ENCODE results near the gene KLHL8. TPM values are rescaled to one million over a fixed set of nuclear protein-coding genes. Genes with fewer than 3 reads are reported as not detected.
"Not testable (repeated sequence)": the region's sequence is repeated elsewhere in the genome, so short reads cannot be mapped to it uniquely, and the experiment has no call there.

KLHL8 gene
- polyA plus RNA-seq, 1 donor = 15.9 TPM

DNA sequence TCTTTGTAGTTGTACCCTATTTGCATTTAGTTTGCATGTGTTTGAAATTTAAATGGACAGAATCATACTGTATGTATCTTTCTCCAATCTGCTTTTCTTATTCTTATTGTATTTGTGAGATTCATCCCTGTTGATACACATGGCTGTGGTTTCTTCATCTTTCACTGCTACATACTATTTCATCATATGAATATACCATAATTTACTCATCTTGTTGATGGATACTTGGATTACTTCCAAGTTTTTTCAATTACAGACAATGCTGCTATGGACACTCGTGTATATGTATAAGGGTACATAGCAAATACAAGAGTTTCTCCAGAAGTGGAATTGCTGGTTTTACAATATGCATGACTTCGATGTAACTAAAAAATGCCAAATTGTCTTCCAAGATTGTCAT lies 11.8 kb upstream of the KLHL8 start:
- Histone ChIP-seq H3K4me3 (ENCODE audit: low read length) (no peak overlapping the region), H3K27me3 (ENCODE audit: control insufficient read depth, insufficient read depth, low read length) (no peaks in the 10 kb centered on the region), H3K27ac (ENCODE audit: low read length) (no peak overlapping the region), H3K4me1 (ENCODE audit: control insufficient read depth, insufficient read depth, low read length) (peaks cover 29% of the 10 kb centered on the region), H3K36me3 (ENCODE audit: control insufficient read depth, insufficient read depth, low read length) (no peaks in the 10 kb centered on the region), H3K9me3 (ENCODE audit: control insufficient read depth, low read depth, low read length) (no peaks in the 10 kb centered on the region)
- no peak for DNase-seq
- WGBS (ENCODE audit: insufficient coverage, low lambda C conversion rate) = 90% methylated on average over 2 of the region's 2 CpGs

DNA sequence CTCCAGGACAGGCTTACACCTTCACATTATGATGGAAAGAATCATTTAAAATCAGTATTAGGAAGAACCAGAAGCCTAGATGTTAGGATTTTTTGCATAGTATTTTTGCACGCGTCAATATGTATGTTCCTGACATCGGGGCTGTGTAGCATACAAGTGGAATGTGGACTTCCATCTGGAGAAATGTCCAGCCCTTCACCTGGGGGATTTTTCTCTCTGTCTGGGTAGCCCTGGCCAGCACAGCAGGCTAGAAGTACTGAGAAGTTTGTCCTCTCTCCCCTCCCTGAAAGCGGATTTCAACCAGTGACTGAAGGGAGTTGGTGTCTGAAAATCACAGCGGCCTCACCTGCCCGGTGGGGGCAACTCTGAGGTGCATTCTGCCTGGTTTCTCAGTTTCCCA lies 10.4 kb upstream of the KLHL8 start:
- Histone ChIP-seq H3K4me3 (ENCODE audit: low read length) (no peak overlapping the region), H3K9me3 (ENCODE audit: control insufficient read depth, low read depth, low read length) (no peaks in the 10 kb centered on the region), H3K27ac (ENCODE audit: low read length) (no peak overlapping the region), H3K4me1 (ENCODE audit: control insufficient read depth, insufficient read depth, low read length) (peaks cover 32% of the 10 kb centered on the region), H3K36me3 (ENCODE audit: control insufficient read depth, insufficient read depth, low read length) (no peaks in the 10 kb centered on the region), H3K27me3 (ENCODE audit: control insufficient read depth, insufficient read depth, low read length) (no peaks in the 10 kb centered on the region)
- WGBS (ENCODE audit: insufficient coverage, low lambda C conversion rate) = no CpG with 5 or more reads among the region's 6 CpGs
- no peak for DNase-seq

DNA sequence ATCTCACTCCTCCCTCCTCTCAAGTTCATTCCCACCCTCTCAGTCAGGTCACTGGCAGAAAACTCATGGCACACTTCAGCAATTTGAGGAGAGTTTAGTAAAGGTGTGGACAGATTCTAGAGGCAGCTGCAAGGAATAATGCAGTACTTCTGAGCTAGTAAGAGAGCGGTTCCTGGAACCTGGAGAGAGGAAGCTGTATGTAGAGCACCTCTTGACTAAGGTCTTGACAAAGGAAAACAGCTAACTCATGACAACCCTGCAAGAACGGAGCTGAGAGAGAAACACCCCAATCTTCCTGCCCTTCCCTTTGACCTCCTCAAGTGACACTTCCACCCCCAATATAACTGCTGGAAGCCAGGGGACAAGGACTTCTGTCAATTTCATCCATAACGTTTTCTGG lies 9.6 kb upstream of the KLHL8 start:
- no peaks in the 10 kb centered on the region for H3K27me3 ChIP-seq (ENCODE audit: control insufficient read depth, insufficient read depth, low read length)
- WGBS (ENCODE audit: insufficient coverage, low lambda C conversion rate) = 57% methylated on average over 1 of the region's 3 CpGs
- H3K27ac ChIP-seq (ENCODE audit: low read length) = no peak overlapping the region
- no peaks in the 10 kb centered on the region for H3K36me3 ChIP-seq (ENCODE audit: control insufficient read depth, insufficient read depth, low read length)
- H3K4me3 ChIP-seq (ENCODE audit: low read length) = no peak overlapping the region
- no peaks in the 10 kb centered on the region for H3K9me3 ChIP-seq (ENCODE audit: control insufficient read depth, low read depth, low read length)
- no peak for DNase-seq
- H3K4me1 ChIP-seq (ENCODE audit: control insufficient read depth, insufficient read depth, low read length) = peaks cover 32% of the 10 kb centered on the region

DNA sequence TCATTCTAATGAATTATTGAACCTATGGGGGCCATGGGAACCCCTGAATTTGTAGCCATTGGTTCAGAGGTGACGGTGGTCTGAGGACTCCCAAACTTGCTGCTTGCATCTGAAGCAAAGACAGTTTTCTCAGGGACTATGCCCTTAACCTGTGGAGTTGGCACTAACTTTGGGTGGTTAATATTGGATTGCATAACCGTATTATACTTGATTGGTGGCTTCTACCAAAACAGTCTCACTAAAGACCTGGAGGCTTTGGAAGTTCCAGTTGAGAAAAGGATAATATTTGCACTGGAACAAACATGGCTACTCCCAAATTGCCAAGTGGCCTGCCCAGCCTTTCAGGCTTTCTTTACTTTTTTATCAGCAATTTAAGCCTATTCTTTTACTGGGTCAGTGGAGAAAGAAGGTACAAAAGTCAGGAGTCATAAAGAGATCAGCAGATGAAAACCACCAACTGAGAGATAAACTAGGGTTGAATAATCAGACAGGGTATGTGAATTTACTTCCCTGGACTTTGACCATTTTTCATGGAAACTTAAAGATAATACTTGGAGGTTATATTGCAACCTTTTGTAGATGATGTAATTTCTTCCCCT lies 7.9 kb upstream of the KLHL8 start:
- Histone ChIP-seq H3K4me1 (ENCODE audit: control insufficient read depth, insufficient read depth, low read length) (peaks cover 28% of the 10 kb centered on the region), H3K9me3 (ENCODE audit: control insufficient read depth, low read depth, low read length) (no peaks in the 10 kb centered on the region), H3K36me3 (ENCODE audit: control insufficient read depth, insufficient read depth, low read length) (no peaks in the 10 kb centered on the region), H3K4me3 (ENCODE audit: low read length) (no peak overlapping the region), H3K27me3 (ENCODE audit: control insufficient read depth, insufficient read depth, low read length) (no peaks in the 10 kb centered on the region), H3K27ac (ENCODE audit: low read length) (peak overlapping the region; percentile 81)
- WGBS (ENCODE audit: insufficient coverage, low lambda C conversion rate) = no CpG with 5 or more reads among the region's 2 CpGs
- DNase-seq = peak; percentile 85 to 95

DNA sequence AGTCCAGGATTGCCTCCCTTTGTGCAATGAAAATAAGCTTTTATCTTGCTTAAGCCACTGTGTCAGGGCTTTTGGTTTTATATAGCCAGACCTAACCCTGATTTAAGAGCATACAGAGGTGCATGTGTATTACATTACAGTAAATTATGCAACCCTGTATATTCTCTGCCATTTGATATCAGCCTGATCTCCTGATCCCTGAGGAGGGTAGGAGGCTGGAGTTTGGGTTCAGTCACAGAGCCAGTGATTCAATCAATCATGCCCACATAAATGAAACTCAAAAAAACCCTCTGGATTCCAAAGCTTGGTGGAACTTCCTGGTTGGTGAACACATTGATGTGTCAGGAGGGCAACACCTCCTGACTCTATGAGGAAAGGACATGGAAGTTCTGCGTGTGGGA lies 7.3 kb upstream of the KLHL8 start:
- peak overlapping the region; percentile 81 for H3K27ac ChIP-seq (ENCODE audit: low read length)
- H3K4me1 ChIP-seq (ENCODE audit: control insufficient read depth, insufficient read depth, low read length) = peaks cover 28% of the 10 kb centered on the region
- no peaks in the 10 kb centered on the region for H3K27me3 ChIP-seq (ENCODE audit: control insufficient read depth, insufficient read depth, low read length)
- peak in 1 of 2 donors; percentile 61 for DNase-seq
- no peaks in the 10 kb centered on the region for H3K9me3 ChIP-seq (ENCODE audit: control insufficient read depth, low read depth, low read length)
- H3K36me3 ChIP-seq (ENCODE audit: control insufficient read depth, insufficient read depth, low read length) = no peaks in the 10 kb centered on the region
- WGBS (ENCODE audit: insufficient coverage, low lambda C conversion rate) = no CpG with 5 or more reads among the region's 1 CpG
- H3K4me3 ChIP-seq (ENCODE audit: low read length) = no peak overlapping the region

DNA sequence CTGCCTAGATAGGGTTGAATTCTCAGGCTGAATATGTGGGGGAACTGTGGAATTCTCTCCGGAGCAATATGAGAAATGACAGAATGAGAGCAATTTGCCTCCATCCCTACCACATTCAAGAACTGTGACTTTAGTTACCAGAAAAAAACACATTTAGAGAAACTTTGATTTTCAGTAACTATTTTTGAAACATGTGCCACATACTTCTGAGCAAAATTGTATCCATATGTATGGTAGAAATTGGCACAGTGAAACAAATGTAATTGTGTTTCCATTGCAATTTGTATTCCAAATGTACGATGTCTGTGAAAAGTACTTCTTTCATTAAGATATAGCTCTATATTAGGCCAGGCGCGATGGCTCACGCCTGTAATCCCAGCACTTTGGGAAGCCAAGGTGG lies 5.5 kb upstream of the KLHL8 start:
- H3K4me3 ChIP-seq (ENCODE audit: low read length) = no peak overlapping the region

DNA sequence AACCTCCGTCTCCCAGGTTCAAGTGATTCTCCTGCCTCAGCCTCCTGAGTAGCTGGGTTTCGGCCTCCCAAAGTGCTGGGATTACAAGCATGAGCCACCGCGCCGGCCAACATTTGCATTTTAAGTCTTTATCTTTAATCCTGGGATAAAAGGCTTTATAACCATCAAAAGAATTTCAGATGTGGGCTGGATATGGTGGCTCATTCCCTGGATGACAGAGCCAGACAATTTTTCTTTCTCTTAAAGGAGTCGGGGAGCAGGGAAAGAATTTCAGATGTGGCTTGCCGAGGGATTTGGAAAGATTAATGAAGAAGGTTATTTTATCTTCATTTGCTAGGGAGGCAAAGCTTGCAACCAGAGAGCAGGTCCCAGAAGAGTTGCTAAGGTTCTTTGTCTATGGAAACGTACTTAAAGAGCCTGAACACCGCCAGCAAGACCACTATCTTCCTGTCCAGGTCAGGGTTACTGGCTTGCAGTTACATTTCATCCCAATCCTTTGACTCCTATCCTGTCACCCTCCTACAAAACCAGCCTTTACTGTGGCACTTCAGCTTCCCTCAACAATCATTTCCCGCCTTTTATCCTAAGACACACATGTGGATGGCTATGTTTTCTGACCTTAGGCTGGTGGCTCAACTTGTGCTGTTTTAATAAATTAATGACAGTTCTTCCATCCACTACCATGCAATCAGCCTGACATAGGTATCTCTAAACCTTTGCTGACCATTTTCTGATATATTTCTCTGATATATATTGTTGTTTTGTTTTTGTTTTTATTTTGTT lies 3.9 kb upstream of the KLHL8 start:
- WGBS (ENCODE audit: insufficient coverage, low lambda C conversion rate) = 93% methylated on average over 3 of the region's 10 CpGs
- no peaks in the 10 kb centered on the region for H3K27me3 ChIP-seq (ENCODE audit: control insufficient read depth, insufficient read depth, low read length)
- H3K4me3 ChIP-seq (ENCODE audit: low read length) = no peak overlapping the region
- no peak for DNase-seq
- H3K27ac ChIP-seq (ENCODE audit: low read length) = no peak overlapping the region
- no peaks in the 10 kb centered on the region for H3K36me3 ChIP-seq (ENCODE audit: control insufficient read depth, insufficient read depth, low read length)
- no peaks in the 10 kb centered on the region for H3K9me3 ChIP-seq (ENCODE audit: control insufficient read depth, low read depth, low read length)
- peaks cover 19% of the 10 kb centered on the region for H3K4me1 ChIP-seq (ENCODE audit: control insufficient read depth, insufficient read depth, low read length)

More for the DNA sequence above, 5.5 kb upstream of the KLHL8 start:
- Histone ChIP-seq H3K27ac (ENCODE audit: low read length) (no peak overlapping the region), H3K4me1 (ENCODE audit: control insufficient read depth, insufficient read depth, low read length) (peaks cover 28% of the 10 kb centered on the region), H3K36me3 (ENCODE audit: control insufficient read depth, insufficient read depth, low read length) (no peaks in the 10 kb centered on the region), H3K27me3 (ENCODE audit: control insufficient read depth, insufficient read depth, low read length) (no peaks in the 10 kb centered on the region), H3K9me3 (ENCODE audit: control insufficient read depth, low read depth, low read length) (no peaks in the 10 kb centered on the region)
- DNase-seq = no peak
- WGBS (ENCODE audit: insufficient coverage, low lambda C conversion rate) = 100% methylated on average over 1 of the region's 5 CpGs

DNA sequence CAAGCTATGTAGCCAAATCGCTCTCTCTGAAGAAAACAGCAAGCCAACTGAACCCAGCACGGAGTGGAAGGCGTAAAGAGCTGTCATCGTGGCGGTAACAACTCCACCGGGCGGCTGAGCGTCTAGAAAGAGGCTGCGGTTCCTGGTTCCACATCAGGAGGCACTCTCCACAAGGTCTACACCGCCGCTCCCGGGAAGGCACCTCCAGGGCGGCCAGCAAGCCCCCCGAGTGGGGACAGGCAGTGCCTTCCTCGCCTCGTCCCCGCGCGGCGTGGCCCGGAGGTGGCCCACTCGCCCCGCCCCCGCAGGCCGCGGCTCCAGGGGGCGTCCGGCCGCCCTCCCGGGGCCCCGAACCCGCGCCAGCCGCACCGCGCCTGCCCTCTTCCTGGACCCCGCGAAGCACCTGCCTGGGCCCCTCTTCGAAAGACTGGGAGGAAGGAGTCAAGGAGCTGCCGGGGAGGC lies 755 bp downstream of the KLHL8 start:
- Histone ChIP-seq H3K4me1 (ENCODE audit: control insufficient read depth, insufficient read depth, low read length) (peaks cover 6% of the 10 kb centered on the region), H3K27ac (ENCODE audit: low read length) (peak overlapping the region; percentile 93), H3K4me3 (ENCODE audit: low read length) (peak overlapping the region; percentile 83), H3K9me3 (ENCODE audit: control insufficient read depth, low read depth, low read length) (no peaks in the 10 kb centered on the region), H3K27me3 (ENCODE audit: control insufficient read depth, insufficient read depth, low read length) (no peaks in the 10 kb centered on the region), H3K36me3 (ENCODE audit: control insufficient read depth, insufficient read depth, low read length) (no peaks in the 10 kb centered on the region)
- no peak for DNase-seq
- no CpG with 5 or more reads among the region's 40 CpGs for WGBS (ENCODE audit: insufficient coverage, low lambda C conversion rate)

DNA sequence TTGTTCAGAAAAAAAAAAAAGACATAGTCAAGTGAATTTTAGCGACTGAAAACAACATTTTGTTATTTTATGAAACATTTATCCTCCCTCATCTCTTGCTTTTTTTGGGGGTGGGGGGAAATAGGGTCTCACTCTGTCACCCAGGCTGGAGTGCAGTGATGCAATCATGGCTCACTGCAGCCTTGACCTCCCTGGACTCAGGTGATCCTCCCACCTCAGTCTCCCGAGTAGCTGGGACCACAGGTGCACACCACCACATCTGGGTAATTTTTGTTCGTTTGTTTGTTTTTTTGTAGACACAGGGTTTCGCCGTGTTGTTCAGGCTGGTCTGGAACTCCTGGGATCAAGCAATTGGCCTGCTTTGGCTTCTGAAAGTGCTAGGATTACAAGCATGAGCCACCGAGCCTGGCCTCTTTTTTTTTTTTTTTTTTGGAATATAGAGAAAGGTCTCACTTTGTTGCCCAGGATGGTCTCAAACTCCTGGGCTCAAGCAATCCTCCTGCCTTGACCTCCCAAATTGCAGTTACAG lies 3.1 kb downstream of the KLHL8 start:
- not testable (repeated sequence) for H3K27me3 ChIP-seq (ENCODE audit: control insufficient read depth, insufficient read depth, low read length); DNase-seq; H3K4me3 ChIP-seq (ENCODE audit: low read length); H3K9me3 ChIP-seq (ENCODE audit: control insufficient read depth, low read depth, low read length); H3K4me1 ChIP-seq (ENCODE audit: control insufficient read depth, insufficient read depth, low read length); H3K36me3 ChIP-seq (ENCODE audit: control insufficient read depth, insufficient read depth, low read length); H3K27ac ChIP-seq (ENCODE audit: low read length)
- WGBS (ENCODE audit: insufficient coverage, low lambda C conversion rate) = no CpG with 5 or more reads among the region's 6 CpGs

DNA sequence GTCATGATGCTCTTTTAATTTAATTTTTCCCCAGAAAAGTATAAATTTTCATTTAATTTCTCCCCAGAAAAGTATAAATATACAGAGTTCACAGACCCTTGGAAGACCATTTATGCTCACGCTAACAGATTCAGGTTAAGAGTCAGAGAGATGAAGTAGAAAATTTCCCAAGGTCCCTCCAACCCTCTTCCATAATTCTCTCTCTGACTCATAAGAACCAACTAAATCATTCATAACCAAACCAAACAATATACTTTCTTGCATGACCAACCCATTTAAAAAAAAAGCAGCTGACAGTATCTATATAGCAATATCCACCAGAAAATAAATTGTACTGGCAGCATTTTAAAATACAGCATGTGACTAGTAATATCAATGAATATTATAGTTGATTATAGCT lies 3.9 kb downstream of the KLHL8 start:
- Histone ChIP-seq H3K4me1 (ENCODE audit: control insufficient read depth, insufficient read depth, low read length) (peaks cover 6% of the 10 kb centered on the region), H3K27ac (ENCODE audit: low read length) (no peak overlapping the region), H3K36me3 (ENCODE audit: control insufficient read depth, insufficient read depth, low read length) (no peaks in the 10 kb centered on the region), H3K4me3 (ENCODE audit: low read length) (no peak overlapping the region), H3K9me3 (ENCODE audit: control insufficient read depth, low read depth, low read length) (no peaks in the 10 kb centered on the region), H3K27me3 (ENCODE audit: control insufficient read depth, insufficient read depth, low read length) (no peaks in the 10 kb centered on the region)
- no CpG with 5 or more reads among the region's 1 CpG for WGBS (ENCODE audit: insufficient coverage, low lambda C conversion rate)
- no peak for DNase-seq

Data from large intestine (tissue), 3 donors.